RCC 7860 (cell line): ENCODE results near the gene GNB1L.

Experiments used
- DNase-seq: peaks from one replicate; pipeline ENCODE4 v3.0.0-alpha.2; 2015; ENCODE audit warnings: low spot score
- FAIRE-seq: peaks from 2 replicates; lab custom pipeline; 2012; peaks lifted over from hg19 to GRCh38; lab: Jason Lieb, UNC

GNB1L gene

GRCh38 chr22:19826619-19826950, 28.1 kb downstream of the GNB1L start:
- DNase-seq (no peak), FAIRE-seq (no peak)

- DNase-seq (no peak), FAIRE-seq (no peak)
Measured at GRCh38 chr22:19825904-19826618, 28.6 kb downstream of the GNB1L start.

GRCh38 chr22:19824926-19825339, 29.7 kb downstream of the GNB1L start:
- no peak for DNase-seq
- FAIRE-seq = no peak

- DNase-seq (no peak), FAIRE-seq (no peak)
Measured at GRCh38 chr22:19824212-19824925, 30.3 kb downstream of the GNB1L start.

GRCh38 chr22:19823902-19824211, 30.8 kb downstream of the GNB1L start:
- DNase-seq = no peak
- FAIRE-seq = no peak

GRCh38 chr22:19823191-19823901, 31.3 kb downstream of the GNB1L start:
- FAIRE-seq (no peak), DNase-seq (no peak)

- DNase-seq (no peak), FAIRE-seq (no peak)
Measured at GRCh38 chr22:19822301-19823117, 32.2 kb downstream of the GNB1L start.

- no peak for FAIRE-seq
- no peak for DNase-seq
Measured at GRCh38 chr22:19821523-19822300, 33.0 kb downstream of the GNB1L start.

GRCh38 chr22:19820880-19821522, 33.7 kb downstream of the GNB1L start:
- FAIRE-seq = no peak
- no peak for DNase-seq

- DNase-seq (no peak), FAIRE-seq (no peak)
Measured at GRCh38 chr22:19819911-19820879, 34.5 kb downstream of the GNB1L start.

GRCh38 chr22:19819208-19819910, 35.3 kb downstream of the GNB1L start:
- no peak for FAIRE-seq
- no peak for DNase-seq

- FAIRE-seq = no peak
- no peak for DNase-seq
Measured at GRCh38 chr22:19818324-19819207, 36.1 kb downstream of the GNB1L start.

GRCh38 chr22:19816372-19817119, 38.1 kb downstream of the GNB1L start:
- DNase-seq = no peak
- no peak for FAIRE-seq

GRCh38 chr22:19815823-19816290, 38.8 kb downstream of the GNB1L start:
- no peak for DNase-seq
- FAIRE-seq = no peak

GRCh38 chr22:19815093-19815822, 39.4 kb downstream of the GNB1L start:
- FAIRE-seq (no peak), DNase-seq (no peak)

- no peak for FAIRE-seq
Measured at GRCh38 chr22:19814428-19814827, 40.2 kb downstream of the GNB1L start.

More at GRCh38 chr22:19814428-19814827, 40.2 kb downstream of the GNB1L start:
- no peak for DNase-seq
